GM18526 (cell line): ENCODE results near the gene SPEF1.

Experiments
- POLR2A ChIP-seq: IDR thresholded peaks from 3 replicates; pipeline ENCODE4 v1.6.1; 2011; ENCODE audit not compliant: insufficient read length; ENCODE audit errors: extremely low read depth

SPEF1 gene

DNA sequence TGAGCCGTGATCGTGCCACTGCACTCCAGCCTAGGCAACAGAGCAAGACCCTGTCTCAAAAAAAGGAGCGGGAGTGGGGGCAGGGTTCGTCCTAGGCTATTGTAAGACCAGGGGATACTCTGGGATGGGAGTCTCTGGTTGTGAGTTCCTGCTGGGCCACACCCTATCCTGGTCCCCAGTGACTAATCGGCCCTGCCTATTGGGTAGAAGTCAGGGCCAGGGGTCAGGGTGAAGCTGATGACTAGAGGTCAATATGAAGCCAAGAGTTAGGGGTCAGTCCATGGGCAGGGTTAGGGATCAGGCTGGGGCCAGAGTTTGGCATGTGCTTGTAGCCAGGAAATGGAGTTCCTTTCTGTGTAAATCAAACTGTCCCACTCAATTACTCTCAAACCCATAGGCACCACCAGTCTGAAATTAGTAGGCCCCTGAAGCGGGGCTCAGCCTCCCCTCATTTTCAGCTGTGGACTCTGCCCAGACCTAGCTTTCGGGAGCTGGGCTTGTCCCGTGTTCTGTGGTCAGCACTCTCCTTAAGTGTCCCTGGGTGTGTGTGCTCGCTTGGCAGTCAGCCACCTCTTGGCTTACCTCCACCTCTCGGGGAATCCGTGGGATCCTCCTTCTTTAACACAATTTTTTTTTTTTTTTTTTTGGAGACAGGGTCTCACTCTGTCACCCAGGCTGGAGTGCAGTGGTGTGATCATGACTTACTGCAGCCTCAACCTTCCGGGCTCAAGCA, 47.0 kb downstream of the SPEF1 start:
- TF ChIP-seq POLR2A = no peak

DNA sequence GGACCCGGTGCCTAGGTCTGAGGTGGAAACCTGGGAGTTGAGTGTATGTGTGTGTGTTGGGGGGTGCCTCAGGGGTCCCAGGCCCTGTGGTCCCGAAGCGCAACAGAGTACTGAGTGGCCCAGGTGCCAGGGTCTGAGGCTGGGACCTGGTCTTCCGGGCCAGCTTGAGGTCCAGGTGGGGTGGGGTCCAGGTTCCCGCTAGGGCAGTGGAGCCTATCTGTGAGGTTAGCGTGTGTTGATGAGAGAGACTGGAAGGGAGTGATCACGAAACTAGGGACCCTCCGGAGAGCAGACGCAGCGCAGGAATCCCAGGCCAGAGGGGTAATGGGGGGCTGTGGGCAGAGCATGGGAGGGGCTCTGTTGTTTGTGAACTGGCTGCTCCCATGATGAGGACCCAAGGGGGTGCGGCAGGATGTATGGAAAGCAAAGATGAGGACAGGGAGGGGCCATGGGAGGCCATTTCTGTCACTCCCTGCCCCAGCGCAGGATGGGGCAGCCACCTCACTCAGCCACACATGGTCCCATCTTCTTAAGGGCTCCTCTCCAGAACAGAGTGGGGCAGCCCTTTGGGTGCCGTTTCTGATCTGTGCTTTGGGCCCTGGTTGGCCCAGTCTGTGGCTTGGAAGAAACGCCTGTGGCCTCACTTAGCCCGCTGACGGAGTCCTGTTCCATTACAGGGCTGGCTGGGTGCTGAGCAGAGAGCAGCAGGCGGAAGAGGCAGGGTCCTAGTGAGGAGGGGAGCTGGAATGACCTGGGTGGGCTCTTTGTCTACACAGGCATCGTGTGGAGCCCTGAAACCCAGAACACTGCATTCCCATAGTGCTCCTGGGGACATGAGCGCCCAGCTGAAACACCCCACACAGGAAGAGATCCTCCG, 47.9 kb downstream of the SPEF1 start:
- TF ChIP-seq POLR2A = no peak

DNA sequence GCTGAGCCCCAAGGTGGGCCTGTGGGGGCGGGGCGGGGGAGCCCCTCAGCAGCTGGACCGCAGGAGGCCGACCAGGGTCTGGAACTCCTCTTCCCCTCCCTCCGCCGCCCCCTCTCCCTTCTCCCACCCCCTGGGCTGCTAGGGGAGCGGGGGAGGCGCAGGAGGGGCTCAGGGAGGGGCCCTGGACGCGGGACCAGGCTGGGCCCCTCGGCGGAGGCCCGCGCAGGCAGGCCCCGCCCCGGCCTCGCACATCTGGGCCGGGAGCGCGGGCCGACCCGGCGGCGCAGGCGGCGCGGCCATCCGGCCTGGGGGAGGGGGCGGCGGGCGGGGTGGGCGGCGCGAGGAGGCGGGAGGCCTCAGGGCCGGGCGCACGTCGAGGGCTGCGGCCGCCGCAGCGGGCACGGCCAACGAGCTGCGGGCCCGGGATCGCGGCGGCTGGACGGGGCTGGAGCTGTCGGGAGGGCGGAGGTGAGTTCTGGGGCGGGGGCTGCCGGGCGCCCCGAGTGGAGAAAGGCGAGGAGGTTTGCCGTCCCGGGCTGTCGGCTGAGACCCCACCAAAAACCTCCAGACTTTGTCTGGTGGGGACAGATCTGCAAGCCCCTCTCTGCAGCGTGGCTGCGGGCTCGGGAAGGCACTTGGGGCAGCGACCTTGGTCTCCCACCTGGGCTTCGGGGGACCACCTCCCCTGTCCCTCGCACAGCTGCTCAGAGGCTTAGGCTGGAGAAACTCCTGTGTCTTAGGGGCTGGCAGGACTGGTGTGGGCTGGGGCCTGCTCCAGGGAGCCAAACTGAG, 48.7 kb downstream of the SPEF1 start, which contains the start of gene HSPA12B:
TSS of gene HSPA12B (plus strand) at position 359 of the 792 bp plus-strand sequence. CDS start 5,990 bp downstream, outside the sequence.
- TF ChIP-seq POLR2A = no peak

DNA sequence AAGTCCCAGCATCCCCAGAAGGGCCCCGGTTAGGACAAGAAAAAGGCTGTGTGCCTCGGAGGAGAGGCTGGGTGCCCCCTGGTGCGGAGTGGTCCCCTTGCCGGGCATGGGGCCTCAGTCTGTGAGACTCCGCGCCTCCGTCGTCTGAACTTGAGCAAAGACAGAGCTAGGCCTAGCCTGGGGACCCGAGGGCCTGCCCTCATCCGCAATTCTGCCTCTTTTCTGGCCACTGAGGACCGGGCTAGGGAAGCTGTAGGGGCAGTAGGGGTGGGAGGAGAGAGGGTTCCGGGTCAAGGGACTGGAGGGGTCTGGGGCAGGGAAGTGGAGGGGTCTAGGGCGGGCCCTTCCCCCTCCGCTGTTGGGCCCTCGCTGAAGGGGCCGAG, 49.3 kb downstream of the SPEF1 start:
- no peak for TF ChIP-seq POLR2A

DNA sequence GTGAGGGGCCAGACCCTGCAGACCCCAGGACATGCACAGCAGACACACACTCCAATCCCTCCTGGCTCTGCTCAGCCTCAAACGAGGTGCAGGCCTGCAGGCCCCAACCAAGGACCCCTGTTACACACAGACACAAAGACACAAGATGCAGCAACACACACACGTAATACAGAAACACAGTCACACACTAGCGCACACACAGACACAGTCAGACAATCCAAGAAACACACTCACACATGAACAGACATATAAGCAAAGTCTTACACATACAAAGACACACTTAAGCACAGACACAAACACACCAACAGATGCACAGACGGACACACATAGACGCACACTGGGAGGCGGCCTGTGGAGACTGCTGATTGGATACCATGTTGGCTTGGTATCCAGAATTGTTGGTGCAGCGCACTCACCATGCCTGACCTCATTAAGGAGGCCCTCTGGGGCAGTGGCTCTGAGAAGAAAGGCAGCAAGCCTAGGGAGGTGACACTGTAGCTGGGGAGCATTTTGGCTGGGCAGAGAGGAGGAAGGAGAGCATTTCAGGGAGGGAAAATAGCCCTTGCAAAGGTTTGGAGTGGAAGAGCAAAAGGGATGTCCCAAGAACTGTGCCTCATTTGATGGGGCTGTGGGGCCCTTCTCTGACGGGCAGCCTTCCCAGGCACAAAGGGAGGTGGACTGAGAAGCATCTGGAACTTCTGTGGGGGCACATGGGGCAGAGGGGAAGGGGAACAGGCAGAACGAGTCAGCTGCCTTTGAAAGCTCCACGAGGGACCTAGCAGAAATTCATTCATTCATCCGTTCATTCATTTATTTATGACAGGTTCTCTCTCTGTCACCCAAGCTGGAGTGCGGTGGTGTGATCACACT, 50.2 kb downstream of the SPEF1 start:
- no peak for TF ChIP-seq POLR2A

DNA sequence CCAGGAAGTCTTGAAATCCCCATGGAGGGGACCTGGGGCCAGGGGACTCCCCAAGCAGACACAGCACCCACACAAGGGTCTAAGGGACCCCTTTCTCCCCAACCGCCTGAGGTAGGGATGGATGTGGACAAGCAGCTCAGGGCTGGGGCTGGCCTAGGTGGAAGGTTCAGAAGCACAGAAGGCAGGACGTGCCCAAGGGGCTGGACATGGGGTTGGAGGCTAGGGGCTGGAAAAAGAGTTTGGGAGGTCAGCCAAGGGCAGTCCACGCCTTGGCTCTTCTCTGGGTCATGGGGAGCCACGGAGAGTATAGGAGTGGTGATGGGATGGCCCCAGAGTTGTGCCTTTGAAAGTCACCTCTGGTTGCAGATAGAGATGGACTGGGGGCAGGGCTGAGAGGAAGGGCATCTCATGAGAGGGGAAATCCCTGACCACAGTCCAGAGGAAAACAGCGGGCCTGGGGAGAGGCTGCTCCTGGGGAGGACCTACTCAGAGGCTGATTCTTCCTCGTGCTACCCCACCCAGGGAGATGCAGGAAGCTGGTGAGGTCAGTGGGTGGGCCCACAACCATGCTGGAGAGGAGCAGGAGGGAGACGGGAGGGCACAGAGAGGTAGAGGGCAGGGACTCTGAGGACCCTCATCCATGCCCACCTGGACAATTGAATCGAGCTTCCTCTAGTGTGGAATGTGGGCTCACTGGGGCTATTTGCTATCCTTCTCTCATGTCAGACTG, 51.3 kb downstream of the SPEF1 start:
- TF ChIP-seq POLR2A = no peak

DNA sequence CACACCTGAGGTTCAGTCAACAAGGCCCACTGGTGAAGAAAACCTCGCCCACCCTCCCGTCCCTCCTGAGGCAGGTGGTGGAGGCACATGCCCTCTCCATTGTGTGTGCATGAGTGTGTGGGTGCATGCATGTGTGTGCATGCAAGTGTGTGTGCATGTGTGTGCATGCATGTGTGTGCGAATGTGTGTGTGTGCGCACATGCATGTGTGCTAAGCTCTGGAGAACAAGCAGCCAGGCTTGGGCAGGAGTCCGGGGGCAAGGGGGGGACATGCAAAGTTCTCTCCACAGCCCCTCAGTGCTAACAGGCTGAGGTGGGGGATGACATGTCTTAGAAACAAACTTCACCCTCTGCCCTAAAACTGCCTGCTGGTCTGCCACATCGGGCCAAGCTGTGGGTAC, 51.9 kb downstream of the SPEF1 start:
- no peak for TF ChIP-seq POLR2A

DNA sequence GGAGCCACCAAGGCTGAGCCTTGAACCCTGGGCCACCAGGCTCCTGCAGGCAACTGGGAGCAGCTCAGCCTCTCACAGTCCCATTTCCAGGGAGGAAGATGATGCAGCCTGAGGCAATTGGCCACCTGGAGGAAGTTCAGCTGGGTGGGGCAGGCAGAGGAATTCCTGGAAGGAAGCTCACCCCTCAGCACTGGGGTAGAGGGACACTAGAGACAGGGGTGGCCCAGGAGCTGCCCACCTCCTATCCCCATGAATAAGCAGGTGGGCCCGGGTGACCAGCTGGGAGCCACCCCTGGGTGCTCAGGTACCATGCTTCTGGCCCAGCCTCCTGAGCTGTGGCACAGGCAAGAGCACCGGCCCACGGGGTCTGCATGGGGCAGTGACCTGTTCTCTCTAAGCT, 52.4 kb downstream of the SPEF1 start:
- no peak for TF ChIP-seq POLR2A

DNA sequence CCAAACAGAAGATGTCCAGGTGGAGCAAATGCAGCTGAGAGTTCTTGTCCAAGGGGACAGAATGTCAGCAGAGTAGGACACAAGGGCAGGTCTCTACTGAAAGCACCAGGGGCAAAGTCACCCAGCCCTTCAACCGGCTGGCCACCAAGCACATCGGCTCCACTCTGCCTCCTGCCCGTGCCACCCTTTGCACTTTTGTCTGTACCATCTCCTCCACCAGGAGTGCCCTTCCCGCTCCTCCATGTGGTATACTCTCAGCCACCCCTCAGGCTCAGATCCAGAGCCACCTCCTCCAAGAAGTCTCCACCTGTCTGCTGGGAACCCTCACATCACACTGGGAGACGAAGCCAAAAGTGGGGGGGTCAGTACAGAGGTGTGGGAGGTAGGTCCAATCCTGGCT, 52.9 kb downstream of the SPEF1 start:
- TF ChIP-seq POLR2A = no peak
